ENCODE measurements around the gene GJC2.
"Not testable (repeated sequence)": the region's sequence is repeated elsewhere in the genome, so short reads cannot be mapped to it uniquely, and the experiment has no call there.

Gene GJC2

GRCh38 chr1:228149406-228150119, at the start of gene GJC2:
TSS of gene GJC2 (plus strand) at chr1:228149930. CDS start at chr1:228157759, 7,829 bp downstream.
- DNase-seq (ENCODE audit: low read depth in 3 of 3): no peak

DNA sequence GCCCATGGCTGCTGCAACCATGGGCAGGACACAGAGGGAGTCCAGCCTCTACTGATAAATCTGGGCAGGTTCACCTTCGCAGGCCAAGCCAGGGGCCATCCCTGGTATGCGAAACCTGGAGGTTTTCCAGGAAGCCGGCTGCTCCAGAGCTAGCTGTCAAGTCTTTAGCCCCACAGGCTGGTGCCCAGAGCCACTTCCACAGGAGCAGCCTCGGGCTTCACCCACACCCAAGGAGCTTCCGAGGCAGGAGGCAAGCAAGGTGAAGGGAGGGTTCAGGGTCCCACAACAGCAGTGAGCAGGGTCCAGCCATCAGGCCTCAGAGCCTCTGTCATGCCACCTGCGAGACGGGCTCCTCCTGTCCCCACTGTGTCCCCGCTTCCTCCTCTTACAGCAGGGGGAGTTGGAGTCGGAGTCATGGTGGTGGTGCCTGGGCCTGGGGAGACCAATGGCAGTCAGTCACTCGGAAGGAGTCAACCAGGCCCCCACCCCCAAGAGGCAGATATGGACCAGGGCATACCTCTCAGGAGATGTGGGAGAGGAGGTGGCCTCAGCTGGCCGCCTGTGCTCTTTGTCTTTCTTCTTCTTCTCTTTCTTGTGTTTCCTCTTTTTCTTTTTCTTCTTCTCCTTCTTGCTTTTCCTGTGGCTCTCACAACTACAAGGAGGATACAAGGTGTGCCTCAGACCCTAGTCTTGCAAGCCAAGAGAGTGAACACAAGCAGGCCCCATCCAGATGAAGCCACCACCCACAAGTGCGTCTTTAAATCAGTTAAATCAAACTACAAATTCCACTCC, 48.7 kb upstream of the GJC2 start:
- no peak for DNase-seq (ENCODE audit: low read depth in 3 of 3)

GRCh38 chr1:228101614-228101993, 48.1 kb upstream of the GJC2 start:
- DNase-seq (ENCODE audit: low read depth in 3 of 3): no peak

DNA sequence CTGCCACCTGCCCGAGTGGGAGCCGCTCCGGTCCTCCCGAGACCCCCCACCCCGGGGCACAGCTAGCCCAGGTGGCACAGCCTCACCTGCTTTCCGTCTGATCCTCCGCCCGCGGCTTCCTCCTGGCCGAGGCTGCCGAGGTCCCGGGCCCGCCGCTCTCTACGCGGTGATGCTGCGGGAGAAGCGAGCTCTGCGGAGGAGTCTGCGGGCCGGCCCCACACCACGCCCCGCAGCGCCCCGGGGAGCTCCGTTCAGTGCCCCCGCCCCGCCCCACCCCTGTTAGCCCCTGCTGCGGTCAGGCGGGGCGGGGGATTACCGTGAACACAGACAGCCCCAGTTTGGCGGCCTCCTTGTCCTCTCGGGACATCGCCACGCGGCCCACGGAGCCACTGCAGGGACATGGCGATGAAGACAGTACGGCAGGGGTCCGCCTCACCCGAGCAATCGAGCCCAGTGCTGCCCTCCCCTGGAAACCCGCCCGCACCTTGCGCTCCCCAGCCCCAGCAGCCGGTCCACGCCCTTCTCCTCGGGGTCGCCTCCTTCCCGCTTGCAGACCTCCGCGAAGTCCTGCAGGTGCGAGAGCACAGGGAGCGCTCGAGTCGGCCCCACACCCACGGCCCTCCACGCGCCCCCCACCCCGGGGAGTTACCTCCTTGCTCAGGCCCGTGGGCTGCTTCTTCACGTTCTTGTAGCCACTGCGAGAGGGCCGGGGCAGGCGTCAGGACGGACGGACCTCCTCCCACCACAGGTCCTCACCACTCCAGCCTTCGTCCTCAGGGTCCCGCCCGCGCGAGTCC, 47.5 kb upstream of the GJC2 start:
- peak in 1 of 3 experiments; percentile 55 for DNase-seq (ENCODE audit: low read depth in 3 of 3)

- DNase-seq (ENCODE audit: low read depth in 3 of 3): peak; percentile 87 to 95 (median 94)
Observed at GRCh38 chr1:228102791-228103620, 46.7 kb upstream of the GJC2 start, which contains the start of gene C1orf35. TSS of gene C1orf35 (minus strand) at chr1:228103325. CDS start at chr1:228103227, 98 bp downstream.

DNA sequence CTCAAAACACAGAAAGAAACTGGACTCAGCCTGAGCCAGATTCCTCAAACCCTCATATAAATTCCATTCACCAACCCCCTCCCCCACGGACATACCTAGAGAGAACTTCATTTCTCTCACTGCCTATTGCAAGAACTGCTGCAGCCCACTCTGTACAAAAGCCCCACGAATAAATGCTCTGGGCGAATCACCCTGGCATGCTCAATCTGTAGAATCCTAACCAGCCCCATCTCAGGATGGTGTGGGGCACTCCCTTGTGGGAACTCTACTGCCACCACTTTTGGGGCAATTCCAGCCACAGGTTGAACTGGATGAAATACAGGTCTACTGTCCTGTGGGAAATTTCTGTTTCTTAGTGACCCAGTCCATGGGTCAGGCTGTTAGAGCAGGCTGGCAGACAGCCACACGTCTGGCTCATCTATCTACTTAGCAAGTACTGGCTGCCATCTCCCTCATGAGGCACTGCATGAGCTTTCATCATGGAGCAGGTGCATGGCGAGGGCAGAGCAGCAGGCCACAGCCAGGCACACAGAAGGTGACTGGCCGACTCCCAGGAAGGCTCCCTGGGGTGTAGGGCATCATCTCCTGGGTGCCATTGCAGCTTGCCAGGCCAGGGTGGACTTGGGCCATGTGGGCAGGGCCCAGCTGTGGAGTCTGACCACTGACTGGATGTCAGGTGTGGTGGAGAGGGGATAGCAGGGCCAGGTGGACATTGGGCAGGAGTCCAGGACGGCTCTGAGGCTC, 45.0 kb upstream of the GJC2 start:
- DNase-seq (ENCODE audit: low read depth in 3 of 3): no peak

DNA sequence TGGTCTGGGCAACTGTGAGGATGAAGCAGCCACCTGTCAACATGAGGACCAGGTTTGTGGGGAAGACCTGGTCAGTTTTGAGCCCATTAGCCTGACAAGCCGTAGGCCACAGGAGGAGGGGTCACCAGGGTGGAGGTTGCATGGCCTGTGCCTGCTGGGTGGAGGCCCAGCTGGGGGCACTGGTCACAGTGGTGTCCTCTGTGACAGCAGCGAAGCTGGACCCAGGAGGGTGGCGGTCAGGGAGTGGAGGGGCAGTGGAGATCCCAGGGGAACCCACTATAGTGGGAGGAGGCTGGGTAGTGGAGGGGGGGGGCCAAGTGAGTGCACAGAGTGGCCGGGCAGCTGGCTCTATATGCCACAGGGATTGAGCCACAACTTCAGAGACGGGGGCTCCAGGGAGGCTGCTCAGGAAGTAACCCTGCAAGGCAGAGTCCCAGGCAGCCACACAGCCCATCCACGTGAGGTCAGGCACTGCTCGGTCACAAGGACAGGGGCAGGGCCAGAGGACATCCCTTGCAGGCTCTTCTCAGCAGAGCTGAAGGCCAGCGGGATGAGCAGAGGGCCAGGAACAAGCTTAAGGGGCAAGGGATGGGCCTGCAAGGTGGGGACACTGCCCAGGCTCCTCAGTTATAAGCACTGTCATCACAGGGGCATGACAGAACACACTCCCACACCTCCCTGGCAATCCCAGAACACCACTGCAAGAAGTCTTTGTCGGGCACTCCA, 44.3 kb upstream of the GJC2 start:
- no peak for DNase-seq (ENCODE audit: low read depth in 3 of 3)

DNA sequence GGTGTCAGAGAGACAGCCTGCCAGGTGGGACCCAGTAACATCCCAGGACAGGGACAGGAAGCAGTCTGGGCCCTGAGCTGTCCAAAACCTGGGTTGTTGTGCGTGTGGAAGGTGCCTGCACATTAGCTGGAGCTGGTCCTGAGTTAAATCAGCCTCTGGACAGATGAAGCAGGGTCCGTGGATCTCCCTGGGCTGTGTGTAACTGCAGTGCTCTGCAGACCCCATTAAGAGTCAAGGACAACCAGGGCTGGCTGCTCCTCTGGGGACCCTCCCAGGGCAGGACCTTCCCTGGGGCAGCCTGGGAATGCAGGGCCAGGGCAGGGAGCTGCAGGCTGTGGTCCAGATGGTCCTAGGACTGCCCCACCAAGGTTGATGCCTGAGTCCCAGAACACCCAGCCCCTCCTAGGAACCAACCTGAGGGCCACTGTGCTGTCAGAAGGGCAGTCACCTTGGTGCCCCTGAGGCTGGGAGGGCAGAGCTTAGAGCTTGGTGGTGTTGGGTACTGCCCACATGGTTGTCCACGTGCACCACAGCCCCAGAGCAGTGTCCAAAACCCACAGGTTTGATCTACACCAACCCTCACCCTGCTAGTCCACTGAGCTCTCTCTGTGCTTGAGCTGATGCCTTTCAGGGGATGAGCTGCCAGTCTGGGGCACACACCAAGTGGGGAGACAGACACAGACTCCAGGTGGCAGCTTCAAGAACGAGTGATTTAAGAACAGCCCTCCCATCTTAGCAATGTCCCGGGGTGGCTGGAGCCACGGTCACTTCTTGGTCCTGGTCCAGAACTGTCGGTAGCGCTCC, 43.5 kb upstream of the GJC2 start:
- no peak for DNase-seq (ENCODE audit: low read depth in 3 of 3)

DNA sequence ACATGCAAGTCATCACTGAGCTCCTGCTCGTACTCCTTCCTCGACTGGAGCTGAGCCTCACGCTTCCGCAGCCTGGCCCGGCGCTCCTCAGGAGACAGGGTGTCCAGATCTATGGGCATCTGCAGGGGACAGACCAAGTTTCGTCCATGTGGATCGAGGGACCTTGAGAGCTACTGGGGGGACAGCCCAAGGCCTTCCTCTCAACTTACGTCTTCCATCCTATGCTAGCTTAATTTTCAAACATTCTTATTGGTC, 43.0 kb upstream of the GJC2 start:
- no peak for DNase-seq (ENCODE audit: low read depth in 3 of 3)

GRCh38 chr1:228107636-228108035, 42.1 kb upstream of the GJC2 start:
- no peak for DNase-seq (ENCODE audit: low read depth in 3 of 3)

DNA sequence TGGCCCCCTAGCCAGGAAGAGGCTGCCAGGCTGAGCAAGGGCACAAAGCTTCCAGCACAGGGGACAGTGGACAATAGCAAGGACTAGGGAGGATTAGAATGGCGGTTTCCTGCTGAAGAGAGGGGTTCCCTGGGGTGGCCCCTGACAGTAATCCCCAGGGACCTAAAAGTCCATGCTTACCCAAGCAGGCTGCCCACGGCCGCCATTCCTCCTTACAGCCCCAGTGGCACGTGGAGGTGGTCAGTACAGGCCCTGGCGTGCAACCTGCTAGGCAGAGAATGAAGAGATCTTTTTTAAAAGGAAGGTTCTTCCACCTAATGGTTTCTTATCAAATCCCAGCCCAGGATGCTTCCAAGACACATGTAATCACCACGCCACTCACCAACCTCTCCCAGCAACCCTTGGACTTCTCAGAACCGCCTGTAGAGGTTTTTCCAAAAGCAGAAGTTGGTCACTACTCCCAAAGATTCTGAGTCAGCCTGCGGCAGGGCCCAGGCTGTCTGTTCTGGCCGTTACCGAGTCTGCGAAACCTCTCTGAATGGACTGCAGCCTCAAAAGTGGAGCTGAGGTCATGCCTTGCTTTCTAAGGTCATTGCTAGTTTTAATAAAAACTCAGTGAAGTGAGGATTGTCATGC, 41.6 kb upstream of the GJC2 start:
- no peak for DNase-seq (ENCODE audit: low read depth in 3 of 3)

- no peak for DNase-seq (ENCODE audit: low read depth in 3 of 3)
Observed at GRCh38 chr1:228108742-228109072, 41.0 kb upstream of the GJC2 start.

- peak; percentile 96 to 98 (median 98) for DNase-seq (ENCODE audit: low read depth in 3 of 3)
Observed at GRCh38 chr1:228109073-228109961, 40.4 kb upstream of the GJC2 start, which contains the start of gene MRPL55. TSS of gene MRPL55 (minus strand) at chr1:228109299. CDS start at chr1:228108260, 1,039 bp downstream.

- DNase-seq (ENCODE audit: low read depth in 3 of 3): no peak
Observed at GRCh38 chr1:228109962-228110488, 39.7 kb upstream of the GJC2 start.

- DNase-seq (ENCODE audit: low read depth in 3 of 3): no peak
Observed at GRCh38 chr1:228110556-228110955, 39.2 kb upstream of the GJC2 start.

- not testable (repeated sequence) for DNase-seq (ENCODE audit: low read depth in 3 of 3)
Observed at GRCh38 chr1:228111315-228111714, 38.4 kb upstream of the GJC2 start.

DNA sequence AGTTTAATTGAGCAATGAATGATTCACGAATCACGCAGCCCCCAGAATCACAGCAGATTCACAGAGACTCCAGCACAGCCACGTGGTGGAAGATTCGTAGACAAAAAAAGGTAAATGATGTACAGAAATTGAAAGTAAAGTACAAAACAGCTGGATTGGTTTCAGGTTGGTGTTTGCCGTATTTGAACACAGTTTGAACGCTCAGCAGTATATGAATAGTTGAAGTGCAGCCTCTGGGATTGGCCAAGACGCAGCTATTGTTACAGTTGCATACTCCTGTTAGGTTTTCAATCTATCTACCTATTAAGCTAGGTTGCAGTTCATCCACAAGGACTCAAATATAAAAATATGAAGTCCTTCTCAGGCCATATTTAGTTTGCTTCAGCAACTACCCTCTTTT, 37.6 kb upstream of the GJC2 start:
- DNase-seq (ENCODE audit: low read depth in 3 of 3): no peak

DNA sequence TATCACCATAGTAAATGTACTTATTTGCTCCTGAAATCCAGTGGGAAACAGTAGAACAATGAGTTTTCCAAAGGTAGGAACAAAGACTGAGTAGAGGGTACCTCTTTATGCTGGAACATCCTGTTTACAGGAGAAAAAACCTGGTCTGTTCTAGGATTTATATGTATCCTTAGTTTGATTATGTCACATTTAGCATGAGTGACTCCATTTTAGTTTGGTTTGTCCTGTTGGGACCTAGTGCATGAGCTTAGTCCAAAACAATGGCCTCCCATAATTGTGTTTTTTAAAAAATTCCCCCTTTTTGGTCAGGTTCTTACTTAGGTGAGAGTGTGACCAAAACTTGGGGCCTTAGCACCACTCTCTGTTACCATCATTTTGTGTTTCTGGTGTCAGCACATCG, 37.1 kb upstream of the GJC2 start:
- no peak for DNase-seq (ENCODE audit: low read depth in 3 of 3)
